ENCODE data around the gene FGF6. TPM values are rescaled to one million over a fixed set of nuclear protein-coding genes. Genes with fewer than 3 reads are reported as not detected.

The FGF6 gene
- total and polyA plus RNA-seq, 9 of the 15 experiments (the other 6 are each of a cell fraction or from before 2014, with no cell fraction given), result 0.14 TPM; not detected in 8

- TF ChIP-seq CREB3 (tag; conservative IDR thresholded peaks at IDR 0.05; ENCODE audit: low read depth), result no peak
- no peak for TF ChIP-seq HIVEP1 (CRISPR knock-in tag; IDR thresholded peaks at IDR 0.05)
- TF ChIP-seq ZNF551 (CRISPR knock-in tag; IDR thresholded peaks at IDR 0.05), result no peak
- no peak for TF ChIP-seq ZNF445 (CRISPR knock-in tag; IDR thresholded peaks at IDR 0.05; ENCODE audit: low read depth)
- TF ChIP-seq MAFG (tag; conservative IDR thresholded peaks at IDR 0.05), result 0 out of 2 replicates have a peak, but pooled peaks have one; percentile 9
- no peak for TF ChIP-seq SMC3 (conservative IDR thresholded peaks at IDR 0.05; ENCODE audit: insufficient read depth, low read depth, low read length)
- TF ChIP-seq ELK1 (CRISPR knock-in tag; IDR thresholded peaks at IDR 0.05), result no peak
- TF ChIP-seq RNF2 (IDR thresholded peaks at IDR 0.05), result 0 out of 2 replicates have a peak, but pooled peaks have one; percentile 45
- no peak for TF ChIP-seq HDAC6 (IDR thresholded peaks at IDR 0.05; ENCODE audit: low read depth, low read length)
- 0 out of 2 replicates have a peak, but pooled peaks have one; percentile 29 for TF ChIP-seq ZNF395 (CRISPR knock-in tag; IDR thresholded peaks at IDR 0.05)
- no peak for TF ChIP-seq MXI1 (IDR thresholded peaks at IDR 0.05; ENCODE audit: low read depth, low read length)
- peak in 1 of 2 experiments; percentile 59; a peak in 1 of 4 replicates for TF ChIP-seq ARNT (IDR thresholded peaks at IDR 0.05)
- TF ChIP-seq NFE2L1 (tag; IDR thresholded peaks at IDR 0.05; ENCODE audit: borderline replicate concordance, low read depth), result no peak
- TF ChIP-seq POLR2G (IDR thresholded peaks at IDR 0.05; ENCODE audit: low read depth, low read length), result no peak
- TF ChIP-seq TAF9B (IDR thresholded peaks at IDR 0.05; ENCODE audit: partially characterized antibody), result no peak
- no peak for TF ChIP-seq TARDBP (IDR thresholded peaks at IDR 0.05)
- TF ChIP-seq ZNF639 (CRISPR knock-in tag; conservative IDR thresholded peaks at IDR 0.05 in 1 of 2, IDR thresholded peaks at IDR 0.05 in 1 of 2), result no peak
- no peak for TF ChIP-seq RFX5 (IDR thresholded peaks at IDR 0.05; ENCODE audit: low read depth, low read length)
- TF ChIP-seq RBM34 (IDR thresholded peaks at IDR 0.05; ENCODE audit: borderline replicate concordance, insufficient read depth, low read length), result no peak
- no peak for TF ChIP-seq SREBF1 (IDR thresholded peaks at IDR 0.05; ENCODE audit: borderline replicate concordance, low read depth, low read length)
- TF ChIP-seq ARID3A (IDR thresholded peaks at IDR 0.05; ENCODE audit: borderline replicate concordance, low read depth, low read length), result no peak
- no peak for TF ChIP-seq ILK (tag; IDR thresholded peaks at IDR 0.05; ENCODE audit: borderline replicate concordance, low read depth)
- no peak for TF ChIP-seq ELF4 (CRISPR knock-in tag; IDR thresholded peaks at IDR 0.05)
These were observed 57.0 kb downstream of the FGF6 start (continued) for GRCh38 chr12:4388662-4389061.
